ENCODE results near the gene LPAR3. TPM values are rescaled to one million over a fixed set of nuclear protein-coding genes. Genes with fewer than 3 reads are reported as not detected.

The LPAR3 gene
- total RNA-seq, 1 donor, result 0.84 TPM

- H3K9me3 ChIP-seq (ENCODE audit: low read depth, low read length), result no peaks in the 10 kb centered on the region
- H3K4me3 ChIP-seq (ENCODE audit: low read length), result no peak overlapping the region
- no peaks in the 10 kb centered on the region for H3K4me1 ChIP-seq (ENCODE audit: insufficient read depth, low read length)
- peaks cover 3% of the 10 kb centered on the region for H3K27me3 ChIP-seq (ENCODE audit: insufficient read depth, low read length)
Observed at GRCh38 chr1:84770481-84770880, 122.5 kb downstream of the LPAR3 start.

- peaks cover 3% of the 10 kb centered on the region for H3K27me3 ChIP-seq (ENCODE audit: insufficient read depth, low read length)
- no peak overlapping the region for H3K4me3 ChIP-seq (ENCODE audit: low read length)
- H3K4me1 ChIP-seq (ENCODE audit: insufficient read depth, low read length), result no peaks in the 10 kb centered on the region
- no peaks in the 10 kb centered on the region for H3K9me3 ChIP-seq (ENCODE audit: low read depth, low read length)
Observed at GRCh38 chr1:84769636-84770035, 123.4 kb downstream of the LPAR3 start.

- no peaks in the 10 kb centered on the region for H3K9me3 ChIP-seq (ENCODE audit: low read depth, low read length)
- H3K4me3 ChIP-seq (ENCODE audit: low read length), result no peak overlapping the region
- no peaks in the 10 kb centered on the region for H3K4me1 ChIP-seq (ENCODE audit: insufficient read depth, low read length)
- peaks cover 6% of the 10 kb centered on the region for H3K27me3 ChIP-seq (ENCODE audit: insufficient read depth, low read length)
Observed at GRCh38 chr1:84768634-84769033, 124.4 kb downstream of the LPAR3 start.

GRCh38 chr1:84763912-84764680 lies 128.9 kb downstream of the LPAR3 start:
- H3K27me3 ChIP-seq (ENCODE audit: insufficient read depth, low read length), result peaks cover 4% of the 10 kb centered on the region
- no peak overlapping the region for H3K4me3 ChIP-seq (ENCODE audit: low read length)
- H3K9me3 ChIP-seq (ENCODE audit: low read depth, low read length), result no peaks in the 10 kb centered on the region
- peaks cover 3% of the 10 kb centered on the region for H3K4me1 ChIP-seq (ENCODE audit: insufficient read depth, low read length)

- Histone ChIP-seq H3K27me3 (ENCODE audit: insufficient read depth, low read length) (peaks cover 4% of the 10 kb centered on the region), H3K9me3 (ENCODE audit: low read depth, low read length) (no peaks in the 10 kb centered on the region), H3K4me3 (ENCODE audit: low read length) (no peak overlapping the region), H3K4me1 (ENCODE audit: insufficient read depth, low read length) (peaks cover 9% of the 10 kb centered on the region)
Observed at GRCh38 chr1:84762664-84763063, 130.3 kb downstream of the LPAR3 start.

Other genes starting within 250 kb of the LPAR3 start
- 10.3 TPM for gene SSX2IP, start 202.7 kb downstream of the LPAR3 start, total RNA-seq
- 14.1 TPM for gene MCOLN2, start 103.9 kb upstream of the LPAR3 start, total RNA-seq
- 0.63 TPM for gene MCOLN3, start 155.3 kb upstream of the LPAR3 start, total RNA-seq